Activated CD8-positive, alpha-beta T cell treated with anti-CD3 and anti-CD28 coated beads for 36 hours (primary cell): Measurements from ENCODE around the gene SLC1A7. TPM values are rescaled to one million over a fixed set of nuclear protein-coding genes. Genes with fewer than 3 reads are reported as not detected.

Experiments used
- total RNA-seq, 2 experiments: library from RNA; stranded (reverse); gene quantifications; one replicate each; pipeline ENCODE4 v1.2.3, GENCODE V29; 2021

Gene SLC1A7
- total RNA-seq, 2 experiments from 2014 or later: not detected

Other genes with a start within 250 kb of the SLC1A7 start
- 10 to 100 TPM; 32.6 to 36.4 TPM for gene ECHDC2, start 220.9 kb downstream of the SLC1A7 start, total RNA-seq
- gene SCP2, start 215.4 kb downstream of the SLC1A7 start, total RNA-seq: 10 to 100 TPM; 60.7 to 66.8 TPM
- not detected for gene PODN, start 80.4 kb downstream of the SLC1A7 start, total RNA-seq
- 10 to 100 TPM; 17.8 to 18.6 TPM for gene CPT2, start 54.2 kb upstream of the SLC1A7 start, total RNA-seq
- gene CZIB, start 78.0 kb upstream of the SLC1A7 start, total RNA-seq: 10 to 100 TPM; 35.3 to 36.4 TPM
- 10 to 100 TPM; 90.9 to 91.4 TPM for gene MAGOH, start 95.9 kb upstream of the SLC1A7 start, total RNA-seq
- 10 to 100 TPM; 39.9 to 41.6 TPM for gene LRP8, start 185.4 kb upstream of the SLC1A7 start, total RNA-seq